GM18909 (cell line): ENCODE results near the gene RFC1.
A peak's percentile ranks its signal among the peaks of the same experiment; 100 is the strongest.

ENCODE experiments used
- ATAC-seq: cut with Tn5 transposase; IDR thresholded peaks from one replicate; pipeline ENCODE4 v1.9.1; 2021; ENCODE audit warnings: mild to moderate bottlenecking; ENCODE audit not compliant: unreplicated experiment, poor library complexity

Gene RFC1

GRCh38 chr4:39353478-39354253 lies 12.5 kb downstream of the RFC1 start:
- ATAC-seq, result peak; percentile 75

- ATAC-seq, result peak; percentile 17
Measured at GRCh38 chr4:39353149-39353477, 13.0 kb downstream of the RFC1 start.

GRCh38 chr4:39349326-39349725 lies 16.8 kb downstream of the RFC1 start:
- no peak for ATAC-seq

GRCh38 chr4:39348371-39349315 lies 17.5 kb downstream of the RFC1 start:
- ATAC-seq, result no peak

- no peak for ATAC-seq
Measured at GRCh38 chr4:39346856-39347519, 19.2 kb downstream of the RFC1 start.

GRCh38 chr4:39342731-39343130 lies 23.4 kb downstream of the RFC1 start:
- no peak for ATAC-seq

GRCh38 chr4:39341075-39341725 lies 25.0 kb downstream of the RFC1 start:
- no peak for ATAC-seq

- ATAC-seq, result no peak
Measured at GRCh38 chr4:39339968-39340367, 26.2 kb downstream of the RFC1 start.

GRCh38 chr4:39337841-39338240 lies 28.3 kb downstream of the RFC1 start:
- ATAC-seq, result no peak

- ATAC-seq, result no peak
Measured at GRCh38 chr4:39335566-39335965, 30.6 kb downstream of the RFC1 start.

- ATAC-seq, result no peak
Measured at GRCh38 chr4:39331191-39331590, 35.0 kb downstream of the RFC1 start.

GRCh38 chr4:39330353-39330752 lies 35.8 kb downstream of the RFC1 start:
- no peak for ATAC-seq

GRCh38 chr4:39326468-39326977 lies 39.6 kb downstream of the RFC1 start:
- no peak for ATAC-seq

- ATAC-seq, result no peak
Measured at GRCh38 chr4:39324897-39325613, 41.1 kb downstream of the RFC1 start.

GRCh38 chr4:39324446-39324845 lies 41.7 kb downstream of the RFC1 start:
- no peak for ATAC-seq

GRCh38 chr4:39323821-39324220 lies 42.3 kb downstream of the RFC1 start:
- ATAC-seq, result no peak

- ATAC-seq, result no peak
Measured at GRCh38 chr4:39320381-39321115, 45.6 kb downstream of the RFC1 start.

GRCh38 chr4:39319676-39320075 lies 46.5 kb downstream of the RFC1 start:
- no peak for ATAC-seq

- no peak for ATAC-seq
Measured at GRCh38 chr4:39312816-39313215, 53.3 kb downstream of the RFC1 start.
